ENCODE measurements around the gene GDPD5.

The GDPD5 gene

DNA sequence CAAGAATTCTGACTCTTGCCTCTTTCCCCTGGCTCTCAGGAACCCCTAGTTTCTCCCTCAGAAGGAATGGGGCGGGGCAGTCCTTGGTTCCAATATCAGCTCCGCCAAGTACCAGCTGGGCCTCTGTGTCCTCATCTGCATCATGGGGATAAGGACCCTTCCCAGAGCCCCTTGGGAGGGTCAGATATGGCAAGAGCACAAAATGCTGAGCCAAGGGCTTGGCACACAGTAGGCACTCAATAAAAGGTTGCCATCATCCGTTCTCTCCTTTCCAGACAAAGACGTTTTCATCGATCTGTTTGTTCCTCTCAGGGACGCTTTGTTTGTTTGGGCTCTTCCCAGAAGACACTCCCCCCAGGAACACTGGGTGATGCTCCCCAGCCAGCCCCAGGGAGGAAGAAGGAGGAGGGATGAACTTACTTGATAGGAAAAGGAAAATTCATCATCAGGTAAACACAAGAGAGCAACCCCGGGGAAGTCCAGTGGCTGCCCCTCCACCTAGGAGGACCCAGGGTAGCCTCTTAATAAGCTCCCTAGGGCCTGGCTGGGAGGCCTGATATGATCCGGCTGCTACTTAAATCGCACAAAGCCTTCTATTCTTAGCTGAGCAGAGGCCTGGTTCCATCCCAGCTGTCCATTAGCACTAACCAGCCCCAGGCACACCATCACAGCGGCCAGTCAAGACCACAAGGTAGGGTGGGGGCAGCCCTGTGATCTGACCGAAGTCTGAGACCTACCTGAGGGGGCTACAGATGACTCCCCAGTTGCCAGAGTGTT lies 19.6 kb downstream of the GDPD5 start:
- no peaks in the 10 kb centered on the region for H3K9me3 ChIP-seq
- no peaks in the 10 kb centered on the region for H3K36me3 ChIP-seq
- no peak overlapping the region for H3K4me2 ChIP-seq
- no peaks in the 10 kb centered on the region for H3K27me3 ChIP-seq
- H3K9ac ChIP-seq: no peak overlapping the region
- H3K27ac ChIP-seq: no peak overlapping the region
- H3K4me3 ChIP-seq: no peak overlapping the region
- peaks cover 21% of the 10 kb centered on the region for H3K4me1 ChIP-seq
- TF ChIP-seq Cebpa-rat (IDR thresholded peaks at IDR 0.05): no peak
- no peaks in the 10 kb centered on the region for H4K20me1 ChIP-seq

DNA sequence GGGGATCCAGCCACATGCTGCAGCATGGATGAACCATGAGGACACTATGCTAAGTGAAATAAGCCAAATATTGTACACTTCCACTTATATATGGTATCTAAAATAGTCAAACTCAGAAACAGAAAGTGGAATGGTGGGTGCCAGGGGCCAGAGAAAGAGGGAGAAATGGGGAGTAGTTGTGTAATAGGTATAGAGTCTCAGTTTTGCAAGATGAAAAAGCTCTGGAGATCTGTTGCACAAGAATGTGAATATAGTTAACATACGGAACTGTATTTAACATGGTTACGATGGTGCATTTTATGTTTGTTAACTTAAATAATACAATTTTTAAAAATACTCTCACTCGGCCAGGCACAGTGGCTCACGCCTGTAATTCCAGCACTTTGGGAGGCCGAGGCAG lies 21.2 kb downstream of the GDPD5 start:
- H3K27ac ChIP-seq: no peak overlapping the region
- H3K4me2 ChIP-seq: no peak overlapping the region
- peaks cover 28% of the 10 kb centered on the region for H3K4me1 ChIP-seq
- no peaks in the 10 kb centered on the region for H3K27me3 ChIP-seq
- TF ChIP-seq Cebpa-rat (IDR thresholded peaks at IDR 0.05): no peak
- no peak overlapping the region for H3K9ac ChIP-seq
- no peak overlapping the region for H3K4me3 ChIP-seq
- no peaks in the 10 kb centered on the region for H3K36me3 ChIP-seq
- no peaks in the 10 kb centered on the region for H4K20me1 ChIP-seq
- no peaks in the 10 kb centered on the region for H3K9me3 ChIP-seq

DNA sequence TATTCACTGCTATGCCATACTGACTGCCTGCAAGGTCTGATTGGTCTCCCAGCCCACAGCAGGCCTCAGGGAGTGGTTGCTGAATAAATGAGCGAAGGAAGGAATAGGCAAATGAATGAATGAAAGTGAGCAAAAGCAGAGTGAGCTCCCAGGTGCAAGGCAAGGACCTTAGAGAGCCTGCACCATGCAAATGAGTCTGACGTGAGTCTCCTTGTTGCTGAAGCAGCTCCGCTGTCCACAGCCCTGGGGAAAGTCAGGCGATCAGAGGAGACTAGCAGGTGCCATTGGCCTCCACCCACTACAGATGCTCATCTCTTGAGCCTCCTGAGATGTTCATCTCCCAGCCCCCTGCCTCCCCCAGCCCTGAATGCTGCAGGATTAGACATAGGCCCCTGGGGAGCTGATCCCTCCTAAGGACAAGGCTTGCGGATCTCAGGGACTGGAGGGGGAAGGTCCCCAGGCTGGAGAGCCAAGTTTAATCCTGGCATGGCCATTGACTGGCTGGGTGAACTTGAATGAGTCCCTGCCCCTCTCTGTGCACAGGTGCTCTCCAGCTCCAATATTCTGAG lies 22.1 kb downstream of the GDPD5 start:
- Histone ChIP-seq H3K9ac (no peak overlapping the region), H3K27ac (no peak overlapping the region), H3K4me2 (no peak overlapping the region), H4K20me1 (no peaks in the 10 kb centered on the region), H3K4me1 (peaks cover 23% of the 10 kb centered on the region), H3K9me3 (no peaks in the 10 kb centered on the region), H3K36me3 (no peaks in the 10 kb centered on the region), H3K27me3 (no peaks in the 10 kb centered on the region), H3K4me3 (no peak overlapping the region)
- no peak for TF ChIP-seq Cebpa-rat (IDR thresholded peaks at IDR 0.05)

DNA sequence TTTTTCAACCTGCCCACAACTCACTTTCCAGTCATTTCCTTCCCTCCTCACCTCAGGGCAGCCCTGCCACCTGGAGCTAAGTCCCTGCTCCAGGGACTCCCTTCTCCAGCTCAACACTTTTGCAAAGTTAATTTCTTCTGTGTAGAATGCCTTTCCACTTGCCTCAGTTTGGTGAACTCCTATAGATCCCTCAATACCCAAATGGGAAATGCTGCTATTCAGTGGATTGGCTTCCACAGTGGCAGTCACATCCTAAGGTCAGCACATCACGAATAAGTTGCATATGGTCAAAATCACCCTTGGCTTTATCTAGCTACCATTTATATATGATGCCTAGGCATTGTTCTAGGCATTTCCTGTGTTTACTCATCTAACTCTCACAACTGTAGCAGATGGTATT lies 23.6 kb downstream of the GDPD5 start:
- no peaks in the 10 kb centered on the region for H4K20me1 ChIP-seq
- no peak overlapping the region for H3K27ac ChIP-seq
- peaks cover 11% of the 10 kb centered on the region for H3K4me1 ChIP-seq
- no peak overlapping the region for H3K9ac ChIP-seq
- no peaks in the 10 kb centered on the region for H3K9me3 ChIP-seq
- H3K27me3 ChIP-seq: no peaks in the 10 kb centered on the region
- H3K4me3 ChIP-seq: no peak overlapping the region
- H3K36me3 ChIP-seq: no peaks in the 10 kb centered on the region
- no peak for TF ChIP-seq Cebpa-rat (IDR thresholded peaks at IDR 0.05)
- no peak overlapping the region for H3K4me2 ChIP-seq

DNA sequence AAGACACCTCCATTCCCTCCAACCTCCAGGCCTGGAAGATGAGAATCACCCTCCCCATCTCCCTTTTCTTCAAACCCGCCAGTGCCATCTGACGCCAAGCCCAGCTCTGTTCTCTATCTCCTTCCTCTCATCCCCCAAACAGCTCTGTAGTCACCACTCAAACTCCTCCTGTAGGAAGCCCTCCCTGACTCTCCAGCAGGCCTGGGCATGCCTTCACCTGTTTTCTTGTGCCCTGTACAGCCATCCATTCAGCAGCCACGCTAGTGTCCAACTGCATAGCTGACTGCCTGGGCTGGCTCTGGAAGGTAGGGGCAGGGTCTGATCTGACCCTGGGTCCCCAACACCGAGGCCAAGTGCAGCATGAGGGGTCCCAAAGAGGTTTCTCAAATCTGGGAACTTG lies 25.0 kb downstream of the GDPD5 start:
- Histone ChIP-seq H3K36me3 (no peaks in the 10 kb centered on the region), H3K27ac (no peak overlapping the region), H3K27me3 (no peaks in the 10 kb centered on the region), H3K4me3 (no peak overlapping the region), H3K9me3 (no peaks in the 10 kb centered on the region), H4K20me1 (no peaks in the 10 kb centered on the region), H3K4me1 (peaks cover 11% of the 10 kb centered on the region), H3K4me2 (peak overlapping the region; percentile 36), H3K9ac (no peak overlapping the region)
- TF ChIP-seq Cebpa-rat (IDR thresholded peaks at IDR 0.05): no peak

DNA sequence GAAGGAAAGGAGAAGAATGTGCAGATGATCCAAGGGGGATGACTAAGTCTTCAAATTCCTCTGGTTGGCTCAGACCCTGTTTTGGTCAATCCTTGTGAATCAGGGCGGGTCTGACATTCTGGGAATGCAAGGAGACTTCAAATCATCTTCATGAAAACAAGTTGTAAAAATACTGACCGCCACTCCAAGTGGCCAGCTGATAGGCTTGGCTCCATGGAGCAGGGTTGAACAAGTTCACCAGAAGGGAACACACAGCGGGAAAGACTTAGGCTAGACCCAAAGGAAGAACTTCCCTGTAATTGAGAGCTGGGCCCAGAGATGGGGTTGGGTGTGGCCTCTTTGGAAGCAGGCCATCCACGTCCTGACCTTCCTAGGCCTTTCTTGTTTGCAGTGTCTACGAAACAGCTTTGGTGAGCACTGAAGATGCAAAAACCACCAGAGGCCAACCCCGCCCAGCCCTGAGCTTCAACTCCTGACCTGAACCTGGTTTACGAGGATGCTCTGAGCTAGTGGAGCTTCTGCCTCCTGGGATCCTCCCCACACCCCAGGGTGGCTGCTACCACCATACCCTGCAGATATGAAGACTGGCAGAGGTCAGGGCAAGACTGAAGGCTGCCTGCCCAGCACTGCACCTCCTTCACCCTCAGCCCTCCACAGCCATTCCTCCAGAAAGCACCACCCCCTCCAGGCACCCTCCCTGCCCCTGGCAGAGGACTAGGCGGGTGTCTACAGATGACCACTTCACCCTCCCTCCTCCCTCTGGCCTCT lies 26.1 kb downstream of the GDPD5 start:
- Histone ChIP-seq H3K36me3 (no peaks in the 10 kb centered on the region), H4K20me1 (no peaks in the 10 kb centered on the region), H3K9ac (no peak overlapping the region), H3K9me3 (no peaks in the 10 kb centered on the region), H3K4me2 (no peak overlapping the region), H3K27ac (no peak overlapping the region), H3K27me3 (no peaks in the 10 kb centered on the region), H3K4me3 (no peak overlapping the region), H3K4me1 (peaks cover 11% of the 10 kb centered on the region)
- TF ChIP-seq Cebpa-rat (IDR thresholded peaks at IDR 0.05): no peak

DNA sequence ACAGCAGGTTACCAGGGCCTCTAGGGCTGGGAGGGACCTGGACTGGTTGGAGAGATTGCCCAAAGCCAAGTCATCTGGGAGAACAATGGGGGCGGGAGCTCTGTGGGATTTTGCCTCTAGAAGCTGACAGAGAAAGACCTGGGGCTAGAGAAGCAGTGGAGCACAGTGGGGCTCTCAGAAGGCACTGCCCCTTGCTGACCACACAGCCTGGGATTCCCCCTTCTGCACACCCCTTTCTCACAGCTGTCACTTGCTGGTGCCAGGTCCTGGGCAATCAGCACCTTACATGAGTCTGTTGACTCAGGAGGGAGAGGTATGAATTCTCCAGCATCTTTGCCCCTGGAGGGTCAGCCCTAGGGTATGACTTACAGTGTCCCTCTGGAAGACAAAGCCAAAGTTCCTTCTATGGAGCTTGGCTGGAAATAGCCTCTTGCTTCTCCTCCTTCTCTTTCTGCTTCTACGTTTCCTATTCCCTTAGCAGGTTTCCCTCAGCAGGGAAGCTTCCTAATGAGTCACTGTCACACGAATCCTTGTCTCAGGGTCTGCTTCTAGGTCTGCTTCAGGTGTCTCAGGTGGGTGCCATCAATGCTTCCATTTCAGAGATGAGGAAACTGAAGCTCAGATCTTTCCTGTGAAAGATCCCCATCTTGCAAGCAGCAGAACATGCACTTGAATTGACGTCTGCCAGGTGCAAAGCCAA lies 27.0 kb downstream of the GDPD5 start:
- no peaks in the 10 kb centered on the region for H3K27me3 ChIP-seq
- H3K9ac ChIP-seq: no peak overlapping the region
- no peaks in the 10 kb centered on the region for H3K9me3 ChIP-seq
- H3K4me1 ChIP-seq: peaks cover 11% of the 10 kb centered on the region
- TF ChIP-seq Cebpa-rat (IDR thresholded peaks at IDR 0.05): no peak
- no peaks in the 10 kb centered on the region for H4K20me1 ChIP-seq
- H3K4me3 ChIP-seq: no peak overlapping the region
- no peaks in the 10 kb centered on the region for H3K36me3 ChIP-seq
- no peak overlapping the region for H3K27ac ChIP-seq
- no peak overlapping the region for H3K4me2 ChIP-seq

DNA sequence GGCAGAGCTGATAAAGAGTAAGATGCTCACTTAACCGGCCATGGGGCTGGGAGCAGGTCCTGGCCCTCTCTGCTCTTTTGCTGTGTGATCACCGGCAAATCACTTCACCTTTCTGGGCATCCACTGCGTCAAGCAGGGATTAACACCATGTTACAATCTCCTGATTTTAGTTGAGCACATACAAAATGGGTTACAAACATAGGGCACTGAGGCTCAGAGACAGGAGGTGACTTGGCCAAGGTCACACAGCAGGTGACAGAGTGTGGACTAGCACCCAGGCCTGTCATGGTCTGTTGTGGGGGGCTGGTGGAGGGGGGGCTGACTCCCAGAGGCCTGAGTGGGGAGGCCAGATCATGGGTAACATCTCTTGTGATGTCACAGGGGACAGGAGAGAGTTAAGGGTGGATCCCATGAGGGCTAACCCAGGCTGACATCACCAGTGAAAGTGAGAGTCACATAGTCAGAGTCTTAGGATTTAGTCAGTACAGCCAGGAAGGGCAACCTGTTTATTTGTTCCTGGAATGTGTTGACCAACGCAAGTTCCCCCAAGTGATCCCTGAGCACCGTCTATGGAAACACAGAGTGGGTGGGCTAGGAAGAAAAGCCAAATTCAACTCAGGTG lies 27.8 kb downstream of the GDPD5 start:
- H3K36me3 ChIP-seq: no peaks in the 10 kb centered on the region
- H3K4me2 ChIP-seq: no peak overlapping the region
- TF ChIP-seq Cebpa-rat (IDR thresholded peaks at IDR 0.05): no peak
- H4K20me1 ChIP-seq: no peaks in the 10 kb centered on the region
- no peaks in the 10 kb centered on the region for H3K27me3 ChIP-seq
- no peaks in the 10 kb centered on the region for H3K9me3 ChIP-seq
- no peak overlapping the region for H3K4me3 ChIP-seq
- peaks cover 12% of the 10 kb centered on the region for H3K4me1 ChIP-seq
- H3K27ac ChIP-seq: no peak overlapping the region
- no peak overlapping the region for H3K9ac ChIP-seq

DNA sequence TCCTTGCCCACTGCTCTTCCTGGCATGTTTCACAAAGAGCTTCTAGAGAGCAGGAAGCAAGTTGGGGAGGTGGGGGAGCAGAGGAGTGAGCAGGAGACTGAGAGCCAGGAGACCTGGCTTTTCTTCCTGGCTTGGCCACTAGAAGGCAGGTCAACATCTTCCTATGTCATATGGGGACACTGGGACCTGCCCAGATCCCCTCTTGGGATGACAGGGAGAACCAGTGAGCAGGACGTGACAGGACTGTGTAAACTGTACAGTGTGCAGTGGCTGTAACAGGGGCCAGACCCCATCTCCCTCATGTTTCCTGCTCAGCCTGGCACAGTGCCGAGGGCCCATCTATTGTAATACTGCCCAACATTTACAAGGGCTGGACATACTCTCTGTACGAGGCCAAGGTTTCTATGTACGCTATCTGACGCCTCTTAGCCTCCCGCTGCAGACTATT lies 29.4 kb downstream of the GDPD5 start:
- Histone ChIP-seq H3K36me3 (no peaks in the 10 kb centered on the region), H3K27ac (no peak overlapping the region), H3K4me2 (no peak overlapping the region), H3K4me3 (no peak overlapping the region), H3K4me1 (peaks cover 22% of the 10 kb centered on the region), H3K27me3 (no peaks in the 10 kb centered on the region), H3K9ac (no peak overlapping the region), H4K20me1 (no peaks in the 10 kb centered on the region), H3K9me3 (no peaks in the 10 kb centered on the region)
- TF ChIP-seq Cebpa-rat (IDR thresholded peaks at IDR 0.05): no peak
